ENCODE measurements around the gene ATXN7L2. TPM values are rescaled to one million over a fixed set of nuclear protein-coding genes. Genes with fewer than 3 reads are reported as not detected.

ATXN7L2 gene
- total and polyA plus RNA-seq, 2 of the 8 experiments (the other 6 are each of a cell fraction or from before 2014, with no cell fraction given), result 8.1 to 9.3 TPM

GRCh38 chr1:109530457-109531087 lies 46.9 kb downstream of the ATXN7L2 start:
- H2BK12ac ChIP-seq (ENCODE audit: low read depth, low read length), result no peak overlapping the region
- peak overlapping the region; percentile 97; the same call in 1 of the 2 replicates for H2BK15ac ChIP-seq (ENCODE audit: low read length)
- H3K9me3 ChIP-seq (ENCODE audit: insufficient read depth in 2 of 2, low read depth in 1 of 2, low read length in 1 of 2), result no peaks in the 10 kb centered on the region
- no peak overlapping the region for H4K91ac ChIP-seq (replicated peaks; ENCODE audit: insufficient read length, low read length)
- no peaks in the 10 kb centered on the region; the same call in 1 of the 2 replicates for H3K23me2 ChIP-seq (ENCODE audit: low read depth, low read length)
- H3K79me2 ChIP-seq (ENCODE audit: control insufficient read depth in 1 of 2, insufficient read depth in 2 of 2, low read length in 2 of 2), result no peaks in the 10 kb centered on the region
- no peak overlapping the region for H3K14ac ChIP-seq (ENCODE audit: insufficient read length)
- H2BK20ac ChIP-seq (ENCODE audit: low read length), result peak overlapping the region; percentile 34; the same call in 1 of the 2 replicates
- H3K4me3 ChIP-seq (ENCODE audit: extremely low read depth in 1 of 4, insufficient read depth in 2 of 4, low read depth in 3 of 4, low read length in 4 of 4), result no peak overlapping the region
- POLR2A ChIA-PET (ENCODE audit: partially characterized antibody), result interaction anchor here (0.8 to 2.8 kb wide), 9 partner anchors 13 to 105 kb away, joined by 3 to 18 read pairs (median 7); partner anchors contain the start of genes AMIGO1, CYB561D1, GNAI3 and PSMA5
- no peak for DNase-seq (ENCODE audit: low read depth in 1 of 2, low spot score in 2 of 2)
- H3K18ac ChIP-seq (ENCODE audit: extremely low read depth, low read length), result 0 out of 2 replicates have a peak overlapping the region, but pooled peaks have one; percentile 15
- no peak overlapping the region for H3K56ac ChIP-seq (replicated peaks; ENCODE audit: insufficient read length, low read depth, low read length)
- no peak overlapping the region for H3K27ac ChIP-seq (ENCODE audit: low read depth, low read length)
- 0 out of 2 replicates have a peak overlapping the region, but pooled peaks have one; percentile 56 for H2AFZ ChIP-seq (ENCODE audit: low read length)
- WGBS, 2 experiments (ENCODE audit: extremely low coverage in 1 of 2, insufficient coverage in 1 of 2, insufficient read length in 1 of 2, insufficient replicate concordance in 2 of 2, low coverage in 1 of 2, low lambda C conversion rate in 2 of 2, missing lambda C conversion rate in 1 of 2), result 87% methylated on average over 13 of the region's 13 CpGs; no CpG with 5 or more reads in 1 of the 2 experiments
- no peak overlapping the region for H2BK120ac ChIP-seq (replicated peaks; ENCODE audit: low read depth, low read length)
- H3K79me1 ChIP-seq (ENCODE audit: low read depth, low read length), result no peaks in the 10 kb centered on the region
- H3K23ac ChIP-seq (ENCODE audit: insufficient read length), result no peak overlapping the region
- CTCF ChIA-PET (ENCODE audit: partially characterized antibody), result interaction anchor here (0.7 to 26.3 kb wide), 12 partner anchors 8 to 557 kb away, joined by 3 to 1755 read pairs (median 6); partner anchors contain the start of genes AMIGO1, ATXN7L2, CYB561D1 and GPR61
- H4K20me1 ChIP-seq (replicated peaks in 1 of 2; ENCODE audit: control insufficient read depth in 1 of 2, insufficient read depth in 2 of 2, low read length in 2 of 2), result no peaks in the 10 kb centered on the region
- H4K8ac ChIP-seq (ENCODE audit: extremely low read depth, insufficient read depth, low read length), result no peak overlapping the region
- peaks cover 0 to 3% (median 1%) of the 10 kb centered on the region in 4 experiments; a peak in 4 of 7 replicates for H3K4me1 ChIP-seq (replicated peaks in 1 of 4; ENCODE audit: control insufficient read depth in 3 of 4, insufficient read depth in 4 of 4, low read length in 3 of 4)
- H2BK5ac ChIP-seq (ENCODE audit: low read depth, low read length), result no peak overlapping the region
- no peak overlapping the region for H3K9ac ChIP-seq (replicated peaks in 1 of 4; ENCODE audit: extremely low read depth in 1 of 4, low read depth in 3 of 4, low read length in 3 of 4)
- no peak overlapping the region for H3K4me2 ChIP-seq (ENCODE audit: insufficient read depth in 1 of 2, low read depth in 2 of 2, low read length in 2 of 2)
- H2AK5ac ChIP-seq (ENCODE audit: low read depth, low read length), result no peak overlapping the region
- no peaks in the 10 kb centered on the region for H3K27me3 ChIP-seq (replicated peaks in 1 of 4; ENCODE audit: control insufficient read depth in 3 of 4, extremely low read depth in 1 of 4, insufficient read depth in 3 of 4, low read length in 3 of 4)
- H4K5ac ChIP-seq (ENCODE audit: insufficient read length, low read depth, low read length), result no peak overlapping the region
- no peak overlapping the region for H3K4ac ChIP-seq (replicated peaks; ENCODE audit: insufficient read length, low read depth, low read length)
- FAIRE-seq, result no peak
- H3K36me3 ChIP-seq (ENCODE audit: control insufficient read depth in 2 of 4, insufficient read depth in 4 of 4, low read length in 3 of 4), result no peaks in the 10 kb centered on the region
- TF ChIP-seq TCF12 (IDR thresholded peaks at IDR 0.05; ENCODE audit: low read depth, low read length) (no peak), SRF (IDR thresholded peaks at IDR 0.05; ENCODE audit: low read depth, low read length) (no peak), CEBPB (IDR thresholded peaks at IDR 0.05; ENCODE audit: low read depth, low read length) (no peak), BRCA1 (IDR thresholded peaks at IDR 0.05; ENCODE audit: low read depth, low read length) (no peak), BACH1 (IDR thresholded peaks at IDR 0.05; ENCODE audit: low read length) (no peak), TEAD4 (IDR thresholded peaks at IDR 0.05; ENCODE audit: low read depth, low read length) (no peak), BCL11A (IDR thresholded peaks at IDR 0.05; ENCODE audit: low read depth in 2 of 2, low read length in 2 of 2) (no peak), EGR1 (IDR thresholded peaks at IDR 0.05; ENCODE audit: borderline replicate concordance, low read depth, low read length) (no peak), SIRT6 (IDR thresholded peaks at IDR 0.05; ENCODE audit: low read length) (no peak), POLR2AphosphoS5 (IDR thresholded peaks at IDR 0.05; ENCODE audit: low read depth, low read length) (no peak), CTBP2 (IDR thresholded peaks at IDR 0.05; ENCODE audit: borderline replicate concordance, insufficient read depth, insufficient read length, low read length) (no peak), RXRA (IDR thresholded peaks at IDR 0.05; ENCODE audit: insufficient read depth, low read depth, low read length) (no peak), FOSL1 (IDR thresholded peaks at IDR 0.05; ENCODE audit: insufficient read depth, low read depth, low read length) (no peak), YY1 (IDR thresholded peaks at IDR 0.05; ENCODE audit: low read depth, low read length) (no peak)
